HG03108 (cell line): ENCODE results near the gene MEAK7.
"Not testable (repeated sequence)": the region's sequence is repeated elsewhere in the genome, so short reads cannot be mapped to it uniquely, and the experiment has no call there.

Experiments
- ATAC-seq: cut with Tn5 transposase; IDR thresholded peaks from one replicate; pipeline ENCODE4 v1.9.1; 2021; ENCODE audit warnings: moderate library complexity; ENCODE audit not compliant: unreplicated experiment

Gene MEAK7

DNA sequence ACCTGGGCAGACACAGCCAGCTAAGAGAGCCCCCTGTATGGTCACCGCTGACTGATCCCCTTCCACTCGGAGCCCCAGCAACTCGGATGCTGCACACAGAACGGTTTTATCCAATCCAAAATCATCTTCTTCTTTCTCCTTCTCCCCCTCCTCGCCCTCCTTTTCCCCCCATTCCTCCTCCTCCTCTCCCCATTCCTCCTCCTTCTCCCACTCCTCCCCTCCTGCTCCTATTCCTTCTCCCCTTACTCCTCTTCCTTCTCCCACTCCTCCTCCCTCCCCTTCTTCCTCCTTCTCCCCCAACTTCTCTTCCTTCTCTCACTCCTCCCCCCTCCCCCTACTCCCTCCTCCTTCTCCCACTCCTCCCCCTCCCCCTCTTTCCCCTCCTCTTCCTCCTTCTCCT is 30.4 kb upstream of the MEAK7 start:
- ATAC-seq = no peak

GRCh38 chr16:84532855-84533486 is 28.5 kb upstream of the MEAK7 start:
- no peak for ATAC-seq

DNA sequence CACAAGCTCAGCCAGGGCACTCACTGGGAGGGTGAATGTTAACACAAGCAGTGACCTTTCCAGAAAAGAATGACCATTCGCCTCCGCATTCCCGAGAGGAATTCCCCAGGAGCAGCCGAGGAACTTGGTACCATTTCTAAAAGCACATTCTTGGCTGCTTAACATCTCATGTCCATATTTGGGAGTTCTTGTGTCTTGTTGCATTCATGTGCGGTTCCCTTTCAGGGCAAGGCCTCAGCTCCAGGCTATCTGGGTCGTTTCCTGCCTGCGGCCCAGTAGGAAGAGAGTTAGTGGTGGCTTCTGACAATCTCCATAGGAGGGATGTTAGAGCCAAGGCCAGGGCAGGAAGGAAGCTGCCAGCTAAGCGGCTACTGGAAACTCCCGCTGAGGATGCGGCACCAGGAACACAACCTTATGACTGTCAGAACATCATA is 27.8 kb upstream of the MEAK7 start:
- no peak for ATAC-seq

GRCh38 chr16:84531671-84532111 is 27.2 kb upstream of the MEAK7 start:
- no peak for ATAC-seq

DNA sequence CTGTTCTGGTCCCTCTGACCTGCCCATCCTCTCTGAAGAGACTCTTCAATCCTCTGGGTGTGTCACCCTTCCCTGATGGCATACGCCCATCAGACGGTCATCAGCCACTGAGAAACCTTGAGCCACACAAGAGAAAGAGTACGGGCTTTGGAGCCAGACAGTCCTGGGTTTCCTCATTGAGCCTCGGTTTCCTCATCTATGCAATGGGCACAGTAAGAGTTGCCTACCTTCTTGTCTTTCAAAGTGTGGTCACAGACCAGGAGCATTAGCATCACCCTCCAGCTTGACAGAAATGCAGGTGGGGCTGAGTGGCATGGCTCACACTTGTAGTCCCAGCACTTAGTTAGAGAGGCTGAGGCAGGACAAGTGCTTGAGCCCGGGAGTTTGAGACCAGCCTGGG is 26.1 kb upstream of the MEAK7 start:
- ATAC-seq = no peak

- ATAC-seq = no peak
These were observed 25.1 kb upstream of the MEAK7 start for GRCh38 chr16:84529607-84530006.

DNA sequence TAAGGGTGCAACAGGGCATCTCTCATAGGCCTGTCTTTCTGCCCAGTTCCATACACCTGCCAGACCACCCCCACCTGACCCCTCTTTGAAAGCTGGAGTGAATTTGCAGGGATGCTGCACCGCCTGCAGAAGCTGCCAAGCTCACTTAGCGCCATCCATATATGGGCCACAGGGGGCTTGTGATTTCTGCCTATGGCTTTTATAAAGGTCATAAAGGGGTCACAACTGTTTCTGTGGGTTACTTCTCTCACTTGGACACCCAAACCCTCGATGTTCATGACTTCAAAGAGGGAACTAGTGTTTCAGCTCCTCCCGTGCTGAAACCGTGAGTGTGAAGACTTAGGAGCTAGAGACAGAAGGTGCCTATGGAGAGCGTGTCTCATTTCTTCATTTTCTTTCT is 23.9 kb upstream of the MEAK7 start:
- ATAC-seq = no peak

GRCh38 chr16:84527532-84528269 is 23.2 kb upstream of the MEAK7 start:
- ATAC-seq = no peak

- ATAC-seq = no peak
These were observed 22.5 kb upstream of the MEAK7 start for GRCh38 chr16:84526794-84527531.

DNA sequence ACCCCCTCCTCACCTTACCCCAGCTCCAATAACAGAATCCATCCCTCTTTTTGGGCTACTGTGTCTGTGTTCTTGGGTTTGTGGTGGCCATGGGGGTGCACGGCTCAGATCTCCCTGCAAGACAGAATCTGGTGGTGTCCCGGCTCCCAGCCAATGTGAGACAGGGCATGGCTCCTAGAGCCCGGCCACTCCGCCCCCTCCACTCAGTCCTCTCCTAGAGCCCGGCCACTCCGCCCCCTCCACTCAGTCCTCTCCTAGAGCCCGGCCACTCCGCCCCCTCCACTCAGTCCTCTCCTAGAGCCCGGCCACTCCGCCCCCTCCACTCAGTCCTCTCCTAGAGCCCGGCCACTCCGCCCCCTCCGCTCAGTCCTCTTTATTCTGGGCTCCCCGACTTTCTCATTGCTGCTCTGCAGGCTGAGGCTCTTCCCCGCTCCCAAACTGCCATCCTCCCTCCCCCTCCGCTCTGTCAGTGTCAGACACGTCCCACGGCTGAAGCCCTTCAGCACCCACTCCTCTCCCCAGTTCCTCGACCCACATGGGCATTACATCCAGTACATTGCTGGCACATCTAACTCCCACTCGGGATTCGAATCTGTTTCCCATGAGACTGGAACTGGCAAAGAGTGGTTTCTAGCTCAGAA is 20.6 kb upstream of the MEAK7 start:
- not testable (repeated sequence) for ATAC-seq

GRCh38 chr16:84524346-84524920 is 20.0 kb upstream of the MEAK7 start:
- no peak for ATAC-seq

GRCh38 chr16:84521497-84521770 is 17.0 kb upstream of the MEAK7 start:
- no peak for ATAC-seq

DNA sequence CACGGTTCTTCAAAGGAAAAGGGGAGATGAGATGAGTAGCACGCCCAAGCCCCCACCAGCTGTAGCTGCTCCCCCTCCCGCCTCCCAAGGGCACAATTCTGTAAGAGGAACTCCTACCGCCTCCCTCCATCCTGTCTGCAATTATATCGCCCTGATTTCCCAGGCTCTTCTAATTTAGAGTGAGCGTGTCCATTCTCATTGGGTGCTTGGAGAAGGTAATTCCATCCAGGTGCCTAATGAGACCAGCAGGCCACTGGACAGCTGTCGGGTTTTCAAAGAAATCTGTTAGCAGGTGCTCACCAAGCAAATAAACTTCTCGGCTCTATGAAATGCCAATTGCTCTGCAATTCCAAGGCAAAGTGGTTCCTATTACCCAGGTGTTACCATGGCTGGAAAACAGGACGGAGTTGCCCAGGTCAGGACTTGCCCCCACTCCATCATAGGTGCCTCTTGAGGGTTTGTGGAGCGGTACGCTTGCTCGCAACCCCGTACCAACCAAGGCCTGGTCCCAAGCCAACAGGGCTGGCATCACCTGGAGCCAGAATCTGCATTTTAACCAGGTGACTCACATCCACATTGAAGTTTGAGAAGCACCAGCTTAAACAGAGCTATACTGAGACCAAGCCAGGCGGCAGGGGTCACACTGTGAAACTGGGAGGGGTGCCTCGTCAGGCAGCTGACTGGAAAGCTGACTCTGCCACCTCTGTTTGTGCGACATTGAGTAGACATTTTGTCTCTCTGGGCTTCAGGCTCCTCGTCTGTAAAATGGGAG is 16.5 kb upstream of the MEAK7 start:
- no peak for ATAC-seq

DNA sequence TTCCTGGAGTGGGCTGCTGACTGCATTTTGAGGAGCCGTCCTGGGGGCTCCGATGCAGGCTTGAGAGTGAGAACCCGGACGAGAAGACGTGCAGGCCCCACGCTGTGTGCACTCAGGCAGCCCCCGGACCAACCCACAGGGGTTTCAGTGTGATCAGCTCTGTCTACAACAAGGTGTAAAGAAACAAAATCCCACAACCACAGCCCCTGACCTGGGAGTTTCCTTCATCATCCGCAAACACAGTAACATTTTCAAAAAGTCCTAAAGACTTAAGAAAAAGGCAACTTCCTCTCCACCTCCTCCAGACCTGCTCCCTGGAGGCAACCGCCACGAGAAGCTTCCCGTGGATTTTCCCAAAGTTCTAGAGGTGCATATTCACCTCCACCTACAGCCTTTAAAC is 15.4 kb upstream of the MEAK7 start:
- no peak for ATAC-seq

- no peak for ATAC-seq
These were observed 14.4 kb upstream of the MEAK7 start for GRCh38 chr16:84518804-84519341.

DNA sequence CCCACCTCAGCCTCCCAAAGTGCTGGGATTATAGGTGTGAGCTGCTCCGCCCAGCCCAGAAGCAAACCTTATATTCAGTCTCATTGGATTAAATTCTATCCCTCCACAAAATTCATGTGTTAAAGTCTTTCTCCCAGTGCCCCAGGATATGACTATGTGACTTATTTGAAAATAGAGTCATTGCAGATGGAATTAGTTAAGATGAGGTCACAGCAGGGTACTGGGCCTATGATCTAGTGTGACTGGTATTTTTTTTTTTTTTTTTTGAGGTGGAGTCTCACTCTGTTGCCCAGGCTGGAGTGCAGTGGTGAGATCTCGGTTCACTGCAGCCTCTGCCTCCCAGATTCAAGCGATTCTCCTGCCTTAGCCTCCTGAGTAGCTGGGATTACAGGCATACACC is 13.8 kb upstream of the MEAK7 start:
- ATAC-seq = not testable (repeated sequence)

- no peak for ATAC-seq
These were observed 12.9 kb upstream of the MEAK7 start for GRCh38 chr16:84517366-84517765.

DNA sequence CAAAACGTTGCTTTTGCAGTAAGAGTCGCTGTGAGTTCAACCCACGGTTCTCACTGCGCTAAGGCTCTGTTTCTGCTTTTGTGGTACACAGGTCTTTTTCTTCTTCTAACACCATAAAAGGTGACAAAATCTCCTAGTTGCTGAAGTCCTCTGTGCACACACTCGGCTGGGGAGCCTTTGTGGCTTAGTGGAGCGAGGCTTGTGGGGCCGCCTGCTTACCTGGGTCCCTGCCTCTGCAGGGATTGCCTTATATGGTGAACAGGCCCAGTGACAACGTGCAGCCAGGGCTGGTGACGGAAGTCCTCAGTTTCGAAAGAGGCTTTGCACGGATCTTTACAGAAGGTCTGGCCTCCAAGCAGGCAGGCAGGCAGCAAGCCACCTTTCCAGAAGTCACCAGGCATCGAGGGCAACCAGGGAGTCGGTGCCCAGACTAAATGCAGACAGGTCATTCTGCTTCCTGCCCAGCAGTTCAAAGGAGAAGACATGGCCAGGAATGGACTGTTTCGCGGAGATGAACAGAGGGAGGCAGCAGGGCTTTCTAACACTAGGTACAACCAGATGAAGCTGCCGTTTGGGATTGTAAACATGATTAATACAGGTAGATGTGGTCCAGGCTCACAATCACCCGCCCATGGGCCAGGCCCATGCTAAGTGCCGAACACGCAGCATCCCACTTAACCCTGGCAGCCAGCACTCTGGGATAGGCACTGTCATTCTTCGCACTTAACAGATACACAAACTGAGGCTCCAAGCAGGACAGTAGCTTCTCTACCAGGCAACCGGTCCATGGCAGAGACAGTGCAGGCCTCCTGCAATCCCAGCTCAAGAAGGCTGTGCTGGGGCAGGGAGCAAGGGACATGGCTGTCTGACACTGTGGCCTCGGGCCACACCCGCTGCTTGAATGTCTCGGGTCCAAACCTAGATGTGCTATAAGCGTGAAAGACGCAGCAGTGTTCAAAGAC is 10.7 kb upstream of the MEAK7 start:
- peak; percentile 86 for ATAC-seq

DNA sequence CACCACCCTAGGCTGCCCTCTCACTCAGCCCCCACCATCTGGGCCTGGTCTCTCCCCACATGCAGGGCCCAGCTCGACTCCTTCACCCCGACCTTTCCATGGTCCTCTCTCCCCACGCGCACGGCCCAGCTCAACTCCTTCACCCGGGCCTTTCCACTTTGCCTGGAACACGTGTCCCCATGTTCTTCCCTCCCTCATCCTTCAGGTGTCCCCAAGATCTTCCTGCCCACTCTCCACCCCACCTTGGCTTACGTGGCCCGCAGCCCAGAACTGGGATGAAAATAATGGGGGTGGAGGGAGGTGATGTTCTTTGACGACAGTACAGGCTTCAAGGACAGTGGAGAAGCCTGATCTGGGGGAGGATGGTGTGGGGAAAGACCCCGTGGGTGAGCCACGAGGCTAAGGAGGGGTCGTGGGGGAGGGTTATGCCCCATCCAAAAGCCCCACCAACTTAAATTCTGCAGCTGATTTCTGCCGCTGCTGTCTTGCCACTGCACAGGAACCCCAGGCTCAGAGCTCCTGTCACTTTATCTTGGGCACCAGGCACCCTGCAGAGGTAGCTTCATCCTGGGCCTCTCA is 9.9 kb upstream of the MEAK7 start:
- no peak for ATAC-seq
